ENCODE results near the gene PWWP2B.

DNA sequence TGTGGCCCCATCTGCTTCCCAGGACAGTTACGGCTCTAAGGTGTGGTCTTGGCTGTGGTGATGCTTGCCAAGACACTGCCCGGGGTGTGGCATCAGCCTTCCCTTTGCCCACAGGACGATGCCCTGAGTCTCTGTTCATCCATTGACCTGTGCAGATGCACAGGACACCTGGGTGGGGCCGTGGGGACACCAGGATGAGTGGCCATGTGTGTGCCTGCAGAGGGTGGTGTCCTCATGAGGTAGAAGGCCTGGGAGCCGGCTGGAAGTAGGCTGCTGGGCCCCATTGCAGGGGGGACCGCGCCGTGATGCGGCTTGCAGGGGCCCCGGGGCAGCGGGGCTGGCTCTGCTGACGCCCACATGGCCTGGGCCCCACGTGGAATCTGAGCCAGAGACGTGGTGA lies 22.4 kb upstream of the PWWP2B start:
- no peak for TF ChIP-seq CTCF (IDR thresholded peaks at IDR 0.05)
- TF ChIP-seq USF1 (CRISPR knock-in tag; IDR thresholded peaks at IDR 0.05) = no peak
- no peak for TF ChIP-seq TCF7 (CRISPR knock-in tag; IDR thresholded peaks at IDR 0.05; ENCODE audit: low read depth)
- no peak for TF ChIP-seq HMGXB4 (CRISPR knock-in tag; IDR thresholded peaks at IDR 0.05)

Data from WTC11 (cell line).